Endodermal cell (in vitro differentiated cells): ENCODE data around the gene FAM20A. TPM values are rescaled to one million over a fixed set of nuclear protein-coding genes. Genes with fewer than 3 reads are reported as not detected.
A peak's percentile ranks its signal among the peaks of the same experiment; 100 is the strongest.

Source experiments
- DNase-seq: peaks from one replicate; pipeline ENCODE4 v3.0.0-alpha.2; 2017
- H3K27ac ChIP-seq: 2 replicates; pipeline ENCODE4 v1.5.1; 2013; ENCODE audit warnings: mild to moderate bottlenecking, low read depth, low read length, moderate library complexity
- H3K27me3 ChIP-seq: 2 replicates; pipeline ENCODE4 v1.6.1; 2013; ENCODE audit warnings: mild to moderate bottlenecking, low read length, moderate library complexity; ENCODE audit not compliant: insufficient read depth, control insufficient read depth, poor library complexity, severe bottlenecking
- H3K36me3 ChIP-seq: 2 replicates; pipeline ENCODE4 v1.7.0; 2013; ENCODE audit warnings: mild to moderate bottlenecking, low read length, moderate library complexity; ENCODE audit not compliant: control insufficient read depth, insufficient read depth
- H3K4me1 ChIP-seq: one replicate; pipeline ENCODE4 v1.7.0; 2013; ENCODE audit warnings: low read length; ENCODE audit not compliant: control insufficient read depth, insufficient read depth
- H3K4me3 ChIP-seq: 2 replicates; pipeline ENCODE4 v1.5.1; 2013; ENCODE audit warnings: mild to moderate bottlenecking, low read length, moderate library complexity
- H3K9ac ChIP-seq: 2 replicates; pipeline ENCODE4 v1.6.1; 2013; ENCODE audit warnings: mild to moderate bottlenecking, low read length, moderate library complexity; ENCODE audit not compliant: poor library complexity, severe bottlenecking; ENCODE audit errors: extremely low read depth
- H3K9me3 ChIP-seq: 2 replicates; pipeline ENCODE4 v1.6.1; 2013; ENCODE audit warnings: mild to moderate bottlenecking, low read length, moderate library complexity; ENCODE audit not compliant: control insufficient read depth
- H3K27ac Mint-ChIP-seq: 2 replicates; pipeline ENCODE4 v1.8.0; 2020; ENCODE audit warnings: mixed read lengths
- H3K27me3 Mint-ChIP-seq: 2 replicates; pipeline ENCODE4 v1.8.0; 2021; ENCODE audit warnings: mild to moderate bottlenecking, mixed read lengths; ENCODE audit not compliant: insufficient read depth
- H3K36me3 Mint-ChIP-seq: 2 replicates; pipeline ENCODE4 v1.8.0; 2020; ENCODE audit warnings: low read depth, mixed read lengths
- H3K4me1 Mint-ChIP-seq: 2 replicates; pipeline ENCODE4 v1.8.0; 2020; ENCODE audit warnings: mixed read lengths
- H3K4me3 Mint-ChIP-seq: 2 replicates; pipeline ENCODE4 v1.8.0; 2020; ENCODE audit warnings: mild to moderate bottlenecking, moderate library complexity, mixed read lengths
- H3K9me3 Mint-ChIP-seq: 2 replicates; pipeline ENCODE4 v1.8.0; 2020; ENCODE audit warnings: mild to moderate bottlenecking, mixed read lengths
- CTCF ChIP-seq: fragments of 200-600 bp; sonication (generic); conservative IDR thresholded peaks from 2 replicates; pipeline ENCODE4 v1.5.0; 2021; ENCODE audit warnings: antibody characterized with exemption, mild to moderate bottlenecking
- WGBS, 2 experiments: methylation state at CpG; one replicate each; pipeline versions ENCODE4 v1.1.5 to v1.1.7; 2013; ENCODE audit warnings: missing lambda C conversion rate in 2 of 2, mixed read lengths in 1 of 2; ENCODE audit not compliant: insufficient coverage in 1 of 2, insufficient read length in 1 of 2; 5-methylcytosine and 5-hydroxymethylcytosine counted together
- total RNA-seq, 2 donors: library from RNA; stranded (reverse); fragmentation: NEBNext Ultra II Directional in 1 of 2; extraction: Animal tissue kit (Norgen Biotek cat#: 25700) in 1 of 2; gene quantifications; 2 replicates in 1 of 2; 3 replicates in 1 of 2; pipeline ENCODE4 v1.2.1, GENCODE V29; 2021

FAM20A gene
- total RNA-seq, 2 donors from 2014 or later: 58.7 to 74.3 TPM

GRCh38 chr17:68576137-68576536, 25.0 kb downstream of the FAM20A start:
- H3K27me3 ChIP-seq: no peaks in the 10 kb centered on the region
- H3K9me3 ChIP-seq: no peaks in the 10 kb centered on the region
- no peaks in the 10 kb centered on the region for H3K4me1 ChIP-seq
- WGBS, 2 experiments: 91 to 100% methylated on average over 1 to 2 of the region's 2 CpGs
- H3K9ac ChIP-seq: no peak overlapping the region
- Mint-ChIP-seq H3K4me3 (no peak overlapping the region), H3K9me3 (no peaks in the 10 kb centered on the region), H3K36me3 (peaks cover 19% of the 10 kb centered on the region), H3K27me3 (no peaks in the 10 kb centered on the region), H3K4me1 (no peaks in the 10 kb centered on the region), H3K27ac (peak overlapping the region; percentile 24)
- H3K27ac ChIP-seq: no peak overlapping the region
- peak; percentile 49 for DNase-seq
- no peak overlapping the region for H3K4me3 ChIP-seq
- TF ChIP-seq CTCF: no peak
- H3K36me3 ChIP-seq: peaks cover 22% of the 10 kb centered on the region

- Mint-ChIP-seq H3K4me3 (no peak overlapping the region), H3K9me3 (no peaks in the 10 kb centered on the region), H3K27ac (no peak overlapping the region), H3K4me1 (no peaks in the 10 kb centered on the region), H3K36me3 (peaks cover 11% of the 10 kb centered on the region), H3K27me3 (no peaks in the 10 kb centered on the region)
- H3K27ac ChIP-seq: no peak overlapping the region
- WGBS, 2 experiments: 80 to 92% methylated on average over 1 of the region's 1 CpG
- no peaks in the 10 kb centered on the region for H3K27me3 ChIP-seq
- peaks cover 32% of the 10 kb centered on the region for H3K36me3 ChIP-seq
- H3K9ac ChIP-seq: no peak overlapping the region
- no peaks in the 10 kb centered on the region for H3K4me1 ChIP-seq
- no peak overlapping the region for H3K4me3 ChIP-seq
- H3K9me3 ChIP-seq: peaks cover 4% of the 10 kb centered on the region
- no peak for DNase-seq
- TF ChIP-seq CTCF: no peak
Measured at GRCh38 chr17:68573338-68573737, 27.8 kb downstream of the FAM20A start.

- no peak for TF ChIP-seq CTCF
- H3K27me3 Mint-ChIP-seq: no peaks in the 10 kb centered on the region
- H3K27ac Mint-ChIP-seq: no peak overlapping the region
- peaks cover 4% of the 10 kb centered on the region for H3K9me3 Mint-ChIP-seq
- no peak overlapping the region for H3K9ac ChIP-seq
- H3K27me3 ChIP-seq: no peaks in the 10 kb centered on the region
- peak; percentile 11 for DNase-seq
- no peaks in the 10 kb centered on the region for H3K4me1 Mint-ChIP-seq
- no peak overlapping the region for H3K27ac ChIP-seq
- H3K4me1 ChIP-seq: no peaks in the 10 kb centered on the region
- peaks cover 39% of the 10 kb centered on the region for H3K36me3 ChIP-seq
- no peak overlapping the region for H3K4me3 ChIP-seq
- no peak overlapping the region for H3K4me3 Mint-ChIP-seq
- H3K9me3 ChIP-seq: peaks cover 4% of the 10 kb centered on the region
- peaks cover 14% of the 10 kb centered on the region for H3K36me3 Mint-ChIP-seq
- 97% methylated on average over 6 of the region's 6 CpGs; no CpG with 5 or more reads in 1 of the 2 experiments for WGBS, 2 experiments
Measured at GRCh38 chr17:68572138-68572842, 28.9 kb downstream of the FAM20A start.
